Endothelial cell of hepatic sinusoid (primary cell): Measurements from ENCODE around the gene EMID1.
"Not testable (repeated sequence)": the region's sequence is repeated elsewhere in the genome, so short reads cannot be mapped to it uniquely, and the experiment has no call there.

Experiments used
- in situ Hi-C: cut with HindIII; loops from 2 replicates; pipeline ENCODE4 v1.10.0; 2017; ENCODE audit warnings: low sequenced_read_pairs

Gene EMID1

GRCh38 chr22:29208879-29209623, 3.4 kb downstream of the EMID1 start:
- in situ Hi-C loops, result loop anchor here (5.0 kb wide), 1 partner anchor 97 kb away; no protein-coding TSS in a partner anchor

- in situ Hi-C loops, result loop anchor here (5.0 kb wide), 1 partner anchor 97 kb away; no protein-coding TSS in a partner anchor
These were observed 3.9 kb downstream of the EMID1 start for GRCh38 chr22:29209624-29209929.

- in situ Hi-C loops, result no loop called here
These were observed 5.4 kb downstream of the EMID1 start for GRCh38 chr22:29211066-29211465.

- in situ Hi-C loops, result no loop called here
These were observed 5.8 kb downstream of the EMID1 start for GRCh38 chr22:29211466-29211865.

- in situ Hi-C loops, result no loop called here
These were observed 7.0 kb downstream of the EMID1 start for GRCh38 chr22:29212743-29213142.

- in situ Hi-C loops, result no loop called here
These were observed 7.8 kb downstream of the EMID1 start for GRCh38 chr22:29213493-29213892.

- in situ Hi-C loops, result no loop called here
These were observed 8.5 kb downstream of the EMID1 start for GRCh38 chr22:29214232-29214631.

GRCh38 chr22:29215012-29215860, 9.5 kb downstream of the EMID1 start:
- in situ Hi-C loops, result no loop called here

- in situ Hi-C loops, result no loop called here
These were observed 10.5 kb downstream of the EMID1 start for GRCh38 chr22:29216011-29216872.

- in situ Hi-C loops, result no loop called here
These were observed 11.4 kb downstream of the EMID1 start for GRCh38 chr22:29216873-29217666.

- in situ Hi-C loops, result no loop called here
These were observed 12.4 kb downstream of the EMID1 start for GRCh38 chr22:29217827-29218757.

GRCh38 chr22:29218758-29219408, 13.2 kb downstream of the EMID1 start:
- in situ Hi-C loops, result no loop called here

GRCh38 chr22:29219409-29219782, 13.7 kb downstream of the EMID1 start:
- in situ Hi-C loops, result not testable (repeated sequence)

- in situ Hi-C loops, result no loop called here
These were observed 14.4 kb downstream of the EMID1 start for GRCh38 chr22:29219881-29220670.

GRCh38 chr22:29224121-29224858, 18.6 kb downstream of the EMID1 start:
- in situ Hi-C loops, result no loop called here

- in situ Hi-C loops, result no loop called here
These were observed 19.2 kb downstream of the EMID1 start for GRCh38 chr22:29224859-29225410.

- in situ Hi-C loops, result no loop called here
These were observed 19.9 kb downstream of the EMID1 start for GRCh38 chr22:29225422-29226090.
